GM23338 (cell line): Measurements from ENCODE around the gene CDKN1C. TPM values are rescaled to one million over a fixed set of nuclear protein-coding genes. Genes with fewer than 3 reads are reported as not detected.

Experiments
- ATAC-seq: fragments of 200-7000 bp; cut with Tn5 transposase; 3 replicates; pipeline ENCODE4 v1.9.1; 2020
- DNase-seq: peaks from one replicate; pipeline ENCODE4 v3.0.0-alpha.2; 2015; ENCODE audit warnings: low spot score
- H2AFZ ChIP-seq: fragments of 200-600 bp; sonication (generic); 2 replicates; pipeline ENCODE4 v1.8.0; 2016; ENCODE audit warnings: antibody characterized with exemption, mild to moderate bottlenecking, moderate library complexity
- H3F3A ChIP-seq: fragments of 200-600 bp; sonication (generic); replicated peaks from 2 replicates; pipeline ENCODE4 v1.8.0; 2017; ENCODE audit warnings: antibody characterized with exemption, mixed run types, low read depth
- H3K27ac ChIP-seq: fragments of 200-600 bp; sonication (generic); 2 replicates; pipeline ENCODE4 v1.6.1; 2016; ENCODE audit warnings: low read depth
- H3K27me3 ChIP-seq: fragments of 200-600 bp; sonication (generic); 2 replicates; pipeline ENCODE4 v1.8.0; 2016; ENCODE audit warnings: mild to moderate bottlenecking, mixed run types, moderate library complexity; ENCODE audit not compliant: insufficient read depth
- H3K36me3 ChIP-seq: fragments of 200-600 bp; sonication (generic); 2 replicates; pipeline ENCODE4 v1.8.0; 2016; ENCODE audit warnings: mild to moderate bottlenecking; ENCODE audit not compliant: insufficient read depth
- H3K4me1 ChIP-seq: fragments of 200-600 bp; sonication (generic); 2 replicates; pipeline ENCODE4 v1.8.0; 2016; ENCODE audit warnings: mild to moderate bottlenecking, moderate library complexity; ENCODE audit not compliant: insufficient read depth
- H3K4me2 ChIP-seq: fragments of 200-600 bp; sonication (generic); 2 replicates; pipeline ENCODE4 v1.7.1; 2017; ENCODE audit warnings: mixed run types
- H3K4me3 ChIP-seq: fragments of 200-600 bp; sonication (generic); 2 replicates; pipeline ENCODE4 v1.6.1; 2016; ENCODE audit warnings: mixed run types
- H3K79me2 ChIP-seq: fragments of 200-600 bp; sonication (generic); replicated peaks from 2 replicates; pipeline ENCODE4 v1.8.0; 2017; ENCODE audit warnings: mild to moderate bottlenecking; ENCODE audit not compliant: insufficient read depth
- H3K9me2 ChIP-seq: fragments of 200-600 bp; sonication (generic); 2 replicates; pipeline ENCODE4 v1.8.0; 2017; ENCODE audit not compliant: insufficient read depth
- H4K20me1 ChIP-seq: fragments of 200-600 bp; sonication (generic); replicated peaks from 2 replicates; pipeline ENCODE4 v1.8.0; 2017; ENCODE audit warnings: mild to moderate bottlenecking; ENCODE audit not compliant: insufficient read depth
- H3K27ac Mint-ChIP-seq: 2 replicates; pipeline ENCODE4 v1.8.0; 2020; ENCODE audit warnings: inconsistent platforms, mild to moderate bottlenecking, moderate library complexity, mixed read lengths
- H3K27me3 Mint-ChIP-seq: 3 replicates; pipeline ENCODE4 v1.8.0; 2022; ENCODE audit warnings: low read depth, mild to moderate bottlenecking, moderate library complexity, mixed read lengths, inconsistent platforms; ENCODE audit not compliant: insufficient read depth, poor library complexity
- H3K36me3 Mint-ChIP-seq: 3 replicates; pipeline ENCODE4 v1.8.0; 2021; ENCODE audit warnings: low read depth, mild to moderate bottlenecking, inconsistent platforms, moderate library complexity, mixed read lengths
- H3K4me1 Mint-ChIP-seq: 3 replicates; pipeline ENCODE4 v1.8.0; 2020; ENCODE audit warnings: mild to moderate bottlenecking, inconsistent platforms, mixed read lengths
- H3K4me3 Mint-ChIP-seq: 3 replicates; pipeline ENCODE4 v1.8.0; 2021; ENCODE audit warnings: moderate library complexity, mild to moderate bottlenecking, inconsistent platforms, mixed read lengths
- H3K9me3 Mint-ChIP-seq: 3 replicates; pipeline ENCODE4 v1.8.0; 2020; ENCODE audit warnings: moderate library complexity, mild to moderate bottlenecking, inconsistent platforms, mixed read lengths
- CREB1 ChIP-seq: fragments of 250-450 bp; sonication (Bioruptor Pico); IDR thresholded peaks from 2 replicates; pipeline ENCODE4 v1.5.0; 2020; ENCODE audit warnings: low read depth, mild to moderate bottlenecking, moderate library complexity
- CTCF ChIP-seq, 2 experiments: fragments of 200-600 bp in 1 of 2; sonication (generic) in 1 of 2; conservative IDR thresholded peaks; 2 replicates each; pipeline versions ENCODE4 v1.5.1 to v1.6.1; 2016 to 2017; ENCODE audit warnings: antibody characterized with exemption in 2 of 2, low read depth in 2 of 2, mild to moderate bottlenecking in 2 of 2, moderate library complexity in 1 of 2
- EZH2 ChIP-seq: fragments of 200-600 bp; sonication (generic); IDR thresholded peaks from one replicate; pipeline ENCODE4 v1.8.0; 2017; ENCODE audit warnings: antibody characterized with exemption, mild to moderate bottlenecking, low read depth; ENCODE audit not compliant: unreplicated experiment
- EZH2phosphoT487 ChIP-seq: fragments of 200-600 bp; sonication (generic); IDR thresholded peaks from one replicate; pipeline ENCODE4 v1.8.1; 2018; ENCODE audit warnings: antibody characterized with exemption; ENCODE audit not compliant: unreplicated experiment
- JUNB ChIP-seq: IDR thresholded peaks from one replicate; pipeline ENCODE4 v1.6.1; 2016; ENCODE audit warnings: antibody characterized with exemption; ENCODE audit not compliant: unreplicated experiment
- NANOG ChIP-seq: IDR thresholded peaks from 2 replicates; pipeline ENCODE4 v1.6.1; 2016; ENCODE audit warnings: antibody characterized with exemption, borderline replicate concordance
- REST ChIP-seq: IDR thresholded peaks from one replicate; pipeline ENCODE4 v1.6.1; 2018; ENCODE audit warnings: antibody characterized with exemption; ENCODE audit not compliant: unreplicated experiment
- STAT1 ChIP-seq: IDR thresholded peaks from one replicate; pipeline ENCODE4 v1.6.1; 2016; ENCODE audit warnings: antibody characterized with exemption; ENCODE audit not compliant: unreplicated experiment
- ZNF331 ChIP-seq: fragments of 250-450 bp; sonication (Bioruptor Pico); IDR thresholded peaks from 2 replicates; pipeline ENCODE4 v1.5.0; 2020; ENCODE audit warnings: low read depth, mild to moderate bottlenecking, moderate library complexity
- polyA plus RNA-seq: library from polyadenylated mRNA; unstranded; fragments of >200 nt; fragmentation: Nextera tagmentation; extraction: Ambion mirVana; gene quantifications from 2 replicates; pipeline ENCODE4 v1.2.1, GENCODE V29; 2016
- total RNA-seq: library from RNA; depleted of rRNA; stranded (reverse); fragments of >200 nt; shearing (Covaris generic); gene quantifications from 2 replicates; pipeline ENCODE4 v1.2.3, GENCODE V29; 2014
- TF ChIP-seq, protein P1 (sequence below): IDR thresholded peaks from 2 replicates; pipeline ENCODE4 v1.6.1; 2016; ENCODE audit warnings: antibody characterized with exemption

The CDKN1C gene
- total and polyA plus RNA-seq, 2 experiments from 2014 or later, result 19.3 to 23.5 TPM

DNA sequence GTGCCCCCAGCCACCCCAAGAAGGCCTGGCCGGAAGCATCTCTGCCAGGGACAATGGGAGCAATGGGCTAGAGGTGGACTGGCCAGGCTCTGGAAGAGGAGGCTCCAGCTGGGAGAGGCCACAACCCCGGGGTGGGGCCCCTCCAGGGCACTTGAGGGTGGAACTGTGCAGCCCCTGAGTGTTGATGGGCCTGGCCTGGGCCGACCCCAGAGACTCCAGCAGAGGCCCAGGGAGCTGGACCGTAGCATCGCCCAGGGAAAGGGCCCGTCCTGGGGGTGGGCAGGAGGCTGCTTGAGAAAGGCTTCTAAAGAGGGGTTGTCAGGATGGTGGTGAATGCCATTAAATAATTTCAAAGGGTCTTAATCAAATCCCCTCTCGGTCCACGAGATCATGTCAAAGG is 30.4 kb downstream of the CDKN1C start:
- Histone ChIP-seq H3K4me3 (no peak overlapping the region), H2AFZ (no peak overlapping the region), H3K79me2 (no peaks in the 10 kb centered on the region), H3K9me2 (no peaks in the 10 kb centered on the region), H3K4me1 (no peaks in the 10 kb centered on the region), H3K4me2 (no peak overlapping the region), H4K20me1 (no peaks in the 10 kb centered on the region), H3K36me3 (no peaks in the 10 kb centered on the region), H3F3A (no peaks in the 10 kb centered on the region), H3K27ac (no peak overlapping the region), H3K27me3 (peaks cover 6% of the 10 kb centered on the region; the same call in 1 of the 2 replicates)
- no peak overlapping the region for H3K4me3 Mint-ChIP-seq
- no peaks in the 10 kb centered on the region for H3K9me3 Mint-ChIP-seq
- no peak for ATAC-seq
- H3K4me1 Mint-ChIP-seq, result peaks cover 8% of the 10 kb centered on the region; the same call in 2 of the 3 replicates
- H3K27me3 Mint-ChIP-seq, result peaks cover 31% of the 10 kb centered on the region
- H3K36me3 Mint-ChIP-seq, result no peaks in the 10 kb centered on the region
- DNase-seq, result no peak
- H3K27ac Mint-ChIP-seq, result no peak overlapping the region
- TF ChIP-seq JUNB, result no peak
- no peak for TF ChIP-seq CREB1 (CRISPR knock-in tag)
- no peak for TF ChIP-seq ZNF331 (CRISPR knock-in tag)
- no peak for TF ChIP-seq EZH2
- no peak for TF ChIP-seq EZH2phosphoT487
- TF ChIP-seq NANOG, result no peak
- no peak for TF ChIP-seq STAT1
- TF ChIP-seq, protein P1, sequence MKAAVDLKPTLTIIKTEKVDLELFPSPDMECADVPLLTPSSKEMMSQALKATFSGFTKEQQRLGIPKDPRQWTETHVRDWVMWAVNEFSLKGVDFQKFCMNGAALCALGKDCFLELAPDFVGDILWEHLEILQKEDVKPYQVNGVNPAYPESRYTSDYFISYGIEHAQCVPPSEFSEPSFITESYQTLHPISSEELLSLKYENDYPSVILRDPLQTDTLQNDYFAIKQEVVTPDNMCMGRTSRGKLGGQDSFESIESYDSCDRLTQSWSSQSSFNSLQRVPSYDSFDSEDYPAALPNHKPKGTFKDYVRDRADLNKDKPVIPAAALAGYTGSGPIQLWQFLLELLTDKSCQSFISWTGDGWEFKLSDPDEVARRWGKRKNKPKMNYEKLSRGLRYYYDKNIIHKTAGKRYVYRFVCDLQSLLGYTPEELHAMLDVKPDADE, result no peak
- no peak for TF ChIP-seq CTCF (conservative IDR thresholded peaks at IDR 0.05; ENCODE audit: low read depth in 2 of 2)
- no peak for TF ChIP-seq REST
